BE2C (cell line): ENCODE data around the gene NPC1L1.

Experiments used
- DNase-seq: peaks from one replicate; pipeline ENCODE4 v3.0.0-alpha.2; 2020
- H3K27me3 ChIP-seq: fragments of 250-450 bp; sonication (Bioruptor Pico); 2 replicates; pipeline ENCODE4 v1.5.1; 2020; ENCODE audit warnings: mild to moderate bottlenecking
- H3K36me3 ChIP-seq: fragments of 250-450 bp; sonication (Bioruptor Pico); 2 replicates; pipeline ENCODE4 v1.5.1; 2020; ENCODE audit warnings: mild to moderate bottlenecking
- H3K4me1 ChIP-seq: fragments of 250-450 bp; sonication (Bioruptor Pico); 2 replicates; pipeline ENCODE4 v1.5.1; 2020
- H3K4me3 ChIP-seq: 2 replicates; pipeline ENCODE4 v1.5.1; 2011; ENCODE audit warnings: low read depth, low read length
- H3K9me3 ChIP-seq: fragments of 250-450 bp; sonication (Bioruptor Pico); 2 replicates; pipeline ENCODE4 v1.5.1; 2020
- CTCF ChIP-seq: IDR thresholded peaks from 2 replicates; pipeline ENCODE4 v1.5.1; 2012; ENCODE audit warnings: mild to moderate bottlenecking, low read depth, low read length

NPC1L1 gene

GRCh38 chr7:44490351-44491200, 50.6 kb downstream of the NPC1L1 start, which contains the start of gene NUDCD3:
Gene NUDCD3 (minus strand): TSS chr7:44490658. CDS start chr7:44490600, 58 bp downstream.
- Histone ChIP-seq H3K27me3 (peaks cover 7% of the 10 kb centered on the region; the same call in 1 of the 2 replicates), H3K4me3 (peak within 1 kb of the TSS; percentile 79), H3K4me1 (no peaks in the 10 kb centered on the region), H3K36me3 (peaks cover 6% of the 10 kb centered on the region; the same call in 1 of the 2 replicates), H3K9me3 (no peaks in the 10 kb centered on the region)
- DNase-seq = peak; percentile 87
- peak; percentile 17; the same call in 1 of the 2 replicates for TF ChIP-seq CTCF

- Histone ChIP-seq H3K4me3 (peak overlapping the region; percentile 79), H3K9me3 (no peaks in the 10 kb centered on the region), H3K36me3 (peaks cover 11% of the 10 kb centered on the region), H3K27me3 (0 out of 2 replicates have a peak, but pooled peaks cover 3% of the 10 kb centered on the region), H3K4me1 (no peaks in the 10 kb centered on the region)
- no peak for TF ChIP-seq CTCF
- DNase-seq = no peak
Observed at GRCh38 chr7:44489955-44490350, 51.2 kb downstream of the NPC1L1 start.

GRCh38 chr7:44488955-44489354, 52.2 kb downstream of the NPC1L1 start:
- Histone ChIP-seq H3K36me3 (peaks cover 21% of the 10 kb centered on the region), H3K4me1 (no peaks in the 10 kb centered on the region), H3K4me3 (peak overlapping the region; percentile 79), H3K27me3 (no peaks in the 10 kb centered on the region), H3K9me3 (no peaks in the 10 kb centered on the region)
- no peak for TF ChIP-seq CTCF
- no peak for DNase-seq

- no peaks in the 10 kb centered on the region for H3K4me1 ChIP-seq
- peaks cover 43% of the 10 kb centered on the region for H3K36me3 ChIP-seq
- TF ChIP-seq CTCF = no peak
- no peaks in the 10 kb centered on the region for H3K9me3 ChIP-seq
- DNase-seq = no peak
- no peaks in the 10 kb centered on the region for H3K27me3 ChIP-seq
- H3K4me3 ChIP-seq = no peak overlapping the region
Observed at GRCh38 chr7:44486693-44487092, 54.4 kb downstream of the NPC1L1 start.

GRCh38 chr7:44486001-44486400, 55.1 kb downstream of the NPC1L1 start:
- no peak for TF ChIP-seq CTCF
- H3K36me3 ChIP-seq = peaks cover 50% of the 10 kb centered on the region

More at GRCh38 chr7:44486001-44486400, 55.1 kb downstream of the NPC1L1 start:
- DNase-seq = no peak
- Histone ChIP-seq H3K27me3 (no peaks in the 10 kb centered on the region), H3K9me3 (no peaks in the 10 kb centered on the region), H3K4me3 (no peak overlapping the region), H3K4me1 (no peaks in the 10 kb centered on the region)
